BLaER1 treated with 17β-estradiol and CSF1 and Interleukin-3, amounts not matched to agents 10 nM and 100 nM (cell line): ENCODE data around the gene KIF18A.

Source experiments
- H3K27ac ChIP-seq, 11 experiments: shearing (Covaris generic); formaldehyde crosslinking; 2 replicates each; pipeline ENCODE4 v1.8.1; 2022
- H3K27me3 ChIP-seq, 11 experiments: shearing (Covaris generic); formaldehyde crosslinking; 2 replicates each; pipeline ENCODE4 v1.8.1; 2022
- H3K36me3 ChIP-seq, 11 experiments: shearing (Covaris generic); formaldehyde crosslinking; 2 replicates each; pipeline ENCODE4 v1.8.1; 2022
- H3K4me1 ChIP-seq, 10 experiments: shearing (Covaris generic); formaldehyde crosslinking; 2 replicates each; pipeline ENCODE4 v1.8.1; 2022
- H3K4me2 ChIP-seq, 11 experiments: shearing (Covaris generic); formaldehyde crosslinking; 2 replicates each; pipeline ENCODE4 v1.8.1; 2022
- H3K4me3 ChIP-seq, 10 experiments: shearing (Covaris generic); formaldehyde crosslinking; 2 replicates each; pipeline ENCODE4 v1.8.1; 2022
- H3K9ac ChIP-seq, 11 experiments: shearing (Covaris generic); formaldehyde crosslinking; 2 replicates each; pipeline ENCODE4 v1.8.1; 2022
- H3K9me3 ChIP-seq, 11 experiments: shearing (Covaris generic); formaldehyde crosslinking; replicated peaks in 1 of 11; 2 replicates each; pipeline ENCODE4 v1.8.1; 2022
- H4K20me1 ChIP-seq, 11 experiments: shearing (Covaris generic); formaldehyde crosslinking; 2 replicates each; pipeline ENCODE4 v1.8.1; 2022
- Cebpa-rat ChIP-seq, 11 experiments: shearing (Covaris generic); IDR thresholded peaks; 2 replicates each; pipeline ENCODE4 v1.8.1; 2022

Gene KIF18A

DNA sequence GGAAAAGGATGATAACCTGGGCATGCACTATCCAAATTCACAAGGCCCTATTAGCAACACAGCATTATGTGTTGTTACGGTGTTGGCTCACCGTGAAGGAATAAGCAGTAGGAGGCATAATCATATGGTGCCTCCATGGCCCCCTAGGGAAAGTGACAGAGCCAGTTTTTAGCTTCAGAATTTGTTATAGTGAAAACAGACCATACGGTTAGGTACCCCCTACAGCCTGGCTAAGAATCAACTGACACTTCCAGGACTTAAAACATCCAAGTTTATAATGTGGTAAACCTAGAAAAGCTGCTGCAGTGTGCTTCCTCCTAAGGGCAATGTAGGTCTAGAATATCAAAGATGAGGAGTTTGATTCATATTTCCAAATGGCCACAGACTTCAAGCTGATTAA lies 30.4 kb downstream of the KIF18A start:
- Histone ChIP-seq H3K4me2 (no peak overlapping the region), H4K20me1 (no peaks in the 10 kb centered on the region), H3K9ac (no peak overlapping the region), H3K9me3 (no peaks in the 10 kb centered on the region), H3K27me3 (no peaks in the 10 kb centered on the region), H3K4me1 (no peaks in the 10 kb centered on the region), H3K27ac (no peak overlapping the region), H3K4me3 (no peak overlapping the region), H3K36me3 (peaks cover 11 to 92% (median 53%) of the 10 kb centered on the region in 11 experiments; a peak in 21 of 22 replicates)
- no peak for TF ChIP-seq Cebpa-rat (IDR thresholded peaks at IDR 0.05)

DNA sequence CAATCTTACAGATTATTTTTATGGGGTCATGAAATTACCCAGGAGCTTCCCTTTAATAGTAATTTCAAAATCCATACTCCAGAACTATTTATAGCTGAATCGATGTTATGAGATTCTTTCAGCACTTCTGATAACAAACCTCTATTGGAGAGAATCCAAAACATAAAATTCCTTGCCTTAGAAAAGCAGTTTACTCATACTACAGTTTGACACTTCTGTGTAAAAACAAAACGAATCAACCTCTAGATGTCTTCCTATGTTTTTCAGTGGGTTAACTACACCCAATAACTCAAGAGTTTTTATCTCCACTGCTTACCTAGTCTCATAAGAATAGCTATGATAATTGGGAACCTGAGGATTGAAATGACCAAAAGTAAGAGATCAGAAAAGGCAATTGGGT lies 35.6 kb downstream of the KIF18A start:
- H3K27me3 ChIP-seq: no peaks in the 10 kb centered on the region
- no peak overlapping the region for H3K4me3 ChIP-seq
- peaks cover 11 to 74% (median 33%) of the 10 kb centered on the region in 11 experiments; a peak in 21 of 22 replicates for H3K36me3 ChIP-seq
- no peak overlapping the region for H3K9ac ChIP-seq
- H3K9me3 ChIP-seq: no peaks in the 10 kb centered on the region
- no peak overlapping the region for H3K27ac ChIP-seq
- H3K4me1 ChIP-seq: no peaks in the 10 kb centered on the region
- no peak for TF ChIP-seq Cebpa-rat (IDR thresholded peaks at IDR 0.05)
- no peak overlapping the region for H3K4me2 ChIP-seq
- H4K20me1 ChIP-seq: no peaks in the 10 kb centered on the region

DNA sequence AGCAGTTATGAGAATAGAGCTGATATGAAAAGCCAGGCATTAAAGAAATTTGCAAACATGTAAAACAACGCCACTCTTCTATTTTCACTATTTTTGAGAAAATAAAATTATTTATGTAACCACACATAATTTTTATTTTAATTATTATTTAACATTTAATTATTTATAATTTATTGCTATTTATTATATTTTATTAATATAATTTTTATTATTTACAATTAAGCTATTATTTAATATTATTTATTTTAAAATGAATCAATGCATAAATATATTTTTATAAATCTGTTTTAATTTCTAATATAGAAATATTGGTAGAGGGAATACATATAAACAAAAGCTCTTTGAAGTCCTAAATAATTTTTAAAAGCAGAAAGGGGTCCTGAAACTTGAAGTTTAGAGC lies 36.7 kb downstream of the KIF18A start:
- Histone ChIP-seq H3K4me2 (no peak overlapping the region), H3K4me3 (no peak overlapping the region), H3K4me1 (no peaks in the 10 kb centered on the region), H4K20me1 (no peaks in the 10 kb centered on the region), H3K9ac (no peak overlapping the region), H3K36me3 (peaks cover 6 to 64% (median 25%) of the 10 kb centered on the region in 11 experiments; a peak in 21 of 22 replicates), H3K27me3 (no peaks in the 10 kb centered on the region), H3K27ac (no peak overlapping the region), H3K9me3 (no peaks in the 10 kb centered on the region)
- TF ChIP-seq Cebpa-rat (IDR thresholded peaks at IDR 0.05): no peak

DNA sequence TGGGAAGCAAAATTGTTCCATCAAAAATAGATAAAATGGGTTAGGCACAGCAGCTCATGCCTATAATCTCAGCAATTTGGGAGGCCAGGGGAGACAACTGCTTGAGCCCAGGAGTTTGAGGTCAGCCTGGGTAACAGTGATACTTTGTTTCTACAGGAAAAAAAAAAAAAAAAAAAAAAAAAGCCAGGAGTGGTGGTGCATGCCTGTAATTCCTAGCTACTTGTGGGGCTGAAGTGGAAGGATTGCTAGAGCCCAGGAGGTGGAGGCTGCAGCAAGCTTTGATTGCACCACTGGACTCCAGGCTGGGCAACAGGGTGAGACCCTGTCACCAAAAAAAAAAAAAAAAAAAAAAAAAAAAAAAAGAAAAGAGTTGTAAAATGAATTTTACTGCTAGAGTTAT lies 49.6 kb downstream of the KIF18A start:
- no peaks in the 10 kb centered on the region for H3K9me3 ChIP-seq
- H3K9ac ChIP-seq: no peak overlapping the region
- no peak overlapping the region for H3K27ac ChIP-seq
- no peak overlapping the region for H3K4me2 ChIP-seq
- no peaks in the 10 kb centered on the region for H3K27me3 ChIP-seq
- TF ChIP-seq Cebpa-rat (IDR thresholded peaks at IDR 0.05): no peak
- H3K4me1 ChIP-seq: no peaks in the 10 kb centered on the region
- H3K36me3 ChIP-seq: peaks cover 8 to 84% (median 60%) of the 10 kb centered on the region in 11 experiments; a peak in 21 of 22 replicates
- H4K20me1 ChIP-seq: no peaks in the 10 kb centered on the region
- no peak overlapping the region for H3K4me3 ChIP-seq

DNA sequence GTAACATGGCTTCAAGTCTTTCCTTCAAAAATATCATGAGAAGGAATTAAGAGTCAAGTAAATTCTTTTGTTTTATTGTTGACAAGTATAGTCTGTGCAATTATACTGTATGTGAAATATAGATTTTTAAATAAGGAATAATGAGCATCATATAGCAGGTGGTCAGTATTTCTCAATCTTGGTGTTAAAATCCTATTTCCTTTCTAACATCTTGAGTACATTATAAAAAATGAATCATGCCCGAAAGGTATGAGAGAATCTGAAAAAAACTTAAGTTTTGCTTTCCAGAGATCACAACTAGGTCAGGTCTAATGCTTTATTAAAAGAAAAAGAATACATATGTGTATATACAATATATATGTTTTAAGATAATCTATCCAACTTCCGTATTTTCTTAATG lies 53.1 kb downstream of the KIF18A start:
- Histone ChIP-seq H3K4me2 (no peak overlapping the region), H4K20me1 (no peaks in the 10 kb centered on the region), H3K9ac (no peak overlapping the region), H3K9me3 (no peaks in the 10 kb centered on the region), H3K36me3 (peaks cover 0 to 58% (median 37%) of the 10 kb centered on the region in 11 experiments; a peak in 20 of 22 replicates), H3K27ac (no peak overlapping the region), H3K4me3 (no peak overlapping the region), H3K4me1 (no peaks in the 10 kb centered on the region), H3K27me3 (no peaks in the 10 kb centered on the region)
- no peak for TF ChIP-seq Cebpa-rat (IDR thresholded peaks at IDR 0.05)

- no peaks in the 10 kb centered on the region for H4K20me1 ChIP-seq
- H3K4me3 ChIP-seq: no peak overlapping the region
- no peak overlapping the region for H3K4me2 ChIP-seq
- H3K9ac ChIP-seq: no peak overlapping the region
- no peaks in the 10 kb centered on the region for H3K27me3 ChIP-seq
- no peaks in the 10 kb centered on the region for H3K9me3 ChIP-seq
- TF ChIP-seq Cebpa-rat (IDR thresholded peaks at IDR 0.05): no peak
- no peak overlapping the region for H3K27ac ChIP-seq
- H3K36me3 ChIP-seq: peaks cover 0 to 11% (median 6%) of the 10 kb centered on the region in 11 experiments; a peak in 13 of 22 replicates
- no peaks in the 10 kb centered on the region for H3K4me1 ChIP-seq
These were observed 58.4 kb downstream of the KIF18A start for GRCh38 chr11:28049338-28050216.

GRCh38 chr11:28048812-28049211 lies 59.1 kb downstream of the KIF18A start:
- Histone ChIP-seq H3K36me3 (peaks cover 0 to 6% (median 0%) of the 10 kb centered on the region in 11 experiments; a peak in 5 of 22 replicates), H3K4me1 (no peaks in the 10 kb centered on the region), H3K27ac (no peak overlapping the region), H3K4me2 (no peak overlapping the region), H3K9ac (no peak overlapping the region), H4K20me1 (no peaks in the 10 kb centered on the region), H3K27me3 (no peaks in the 10 kb centered on the region), H3K4me3 (no peak overlapping the region), H3K9me3 (no peaks in the 10 kb centered on the region)
- no peak for TF ChIP-seq Cebpa-rat (IDR thresholded peaks at IDR 0.05)

DNA sequence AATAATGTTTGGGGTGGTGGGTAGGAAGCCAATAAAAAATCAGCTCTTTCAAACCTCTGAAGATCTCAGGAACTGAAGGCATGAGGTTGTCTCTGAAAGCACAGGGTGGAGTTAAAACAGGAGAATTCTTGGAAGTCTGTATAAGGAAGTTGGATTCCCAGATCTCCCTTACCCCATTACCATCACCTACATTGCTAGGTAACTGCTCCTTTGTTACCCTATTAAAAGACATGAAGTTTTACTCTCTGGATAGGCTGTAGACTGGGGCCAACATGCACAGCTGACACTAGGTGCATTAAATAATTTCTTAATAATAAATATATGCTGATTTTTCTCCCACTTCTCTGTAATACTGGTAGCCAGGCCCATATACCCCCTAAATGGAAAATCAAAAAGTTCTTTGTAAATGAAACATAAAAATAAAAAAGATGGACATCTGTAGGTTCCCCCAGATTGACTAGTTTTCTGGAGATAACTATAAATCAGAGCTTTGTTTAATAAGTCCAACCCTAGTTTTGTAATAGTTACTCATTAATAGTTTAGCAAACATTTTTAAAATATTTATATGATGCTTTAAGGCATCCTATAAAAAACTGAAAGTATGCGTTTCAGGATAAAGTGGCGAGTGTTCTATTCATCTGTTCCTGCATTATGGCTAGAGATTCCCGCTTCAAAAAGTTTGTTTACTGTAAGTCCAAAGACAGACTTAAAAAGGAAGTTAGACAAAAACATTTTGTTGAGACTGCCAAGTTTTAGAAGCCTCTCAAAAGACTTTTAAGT lies 63.8 kb downstream of the KIF18A start:
- H4K20me1 ChIP-seq: no peaks in the 10 kb centered on the region
- H3K9me3 ChIP-seq: no peaks in the 10 kb centered on the region
- H3K36me3 ChIP-seq: peaks cover 0 to 18% (median 6%) of the 10 kb centered on the region in 11 experiments; a peak in 7 of 22 replicates
- H3K27ac ChIP-seq: no peak overlapping the region
- no peak for TF ChIP-seq Cebpa-rat (IDR thresholded peaks at IDR 0.05)
- H3K4me2 ChIP-seq: no peak overlapping the region
- no peaks in the 10 kb centered on the region for H3K27me3 ChIP-seq
- no peak overlapping the region for H3K9ac ChIP-seq
- H3K4me3 ChIP-seq: no peak overlapping the region
- H3K4me1 ChIP-seq: peaks cover 0 to 5% (median 0%) of the 10 kb centered on the region in 10 experiments; a peak in 2 of 20 replicates

DNA sequence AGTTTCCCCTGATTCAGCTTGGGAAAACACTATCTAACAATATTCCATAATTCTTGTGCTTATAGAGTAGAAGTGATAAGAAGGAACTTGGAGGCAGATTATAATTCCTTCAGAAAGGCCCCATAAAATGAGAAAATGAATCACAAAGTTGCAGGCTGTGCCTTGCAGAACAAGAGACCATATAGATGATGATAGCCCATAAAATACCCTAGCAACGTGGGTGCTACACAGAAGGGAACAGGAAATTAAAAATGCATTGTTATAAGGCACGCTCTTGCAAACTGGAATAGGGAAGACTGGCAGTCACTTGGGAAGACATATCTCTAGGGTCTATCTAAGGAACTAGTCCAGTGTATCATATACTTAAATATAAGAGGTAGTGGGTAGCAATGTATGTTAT lies 67.6 kb downstream of the KIF18A start:
- no peak overlapping the region for H3K4me3 ChIP-seq
- H3K9me3 ChIP-seq: no peaks in the 10 kb centered on the region
- no peak overlapping the region for H3K4me2 ChIP-seq
- peaks cover 3 to 34% (median 19%) of the 10 kb centered on the region in 11 experiments; a peak in 16 of 22 replicates for H3K36me3 ChIP-seq
- no peak overlapping the region for H3K27ac ChIP-seq
- no peaks in the 10 kb centered on the region for H4K20me1 ChIP-seq
- H3K27me3 ChIP-seq: no peaks in the 10 kb centered on the region
- no peak for TF ChIP-seq Cebpa-rat (IDR thresholded peaks at IDR 0.05)
- H3K9ac ChIP-seq: no peak overlapping the region
- peaks cover 0 to 11% (median 2%) of the 10 kb centered on the region in 10 experiments; a peak in 7 of 20 replicates for H3K4me1 ChIP-seq
